GM12891 (cell line): ENCODE data around the gene CLTC.

ENCODE experiments used
- PAX5 ChIP-seq: IDR thresholded peaks from 2 replicates; pipeline ENCODE4 v1.6.1; 2011; ENCODE audit warnings: low read length, moderate library complexity, mild to moderate bottlenecking; ENCODE audit not compliant: insufficient read depth, severe bottlenecking
- POLR2A ChIP-seq: IDR thresholded peaks from 2 replicates; pipeline ENCODE4 v1.6.1; 2011; ENCODE audit warnings: low read depth, low read length, control low read depth
- POLR2AphosphoS5 ChIP-seq: IDR thresholded peaks from 2 replicates; pipeline ENCODE4 v1.6.1; 2011; ENCODE audit warnings: low read depth, low read length, control low read depth
- POU2F2 ChIP-seq: IDR thresholded peaks from 2 replicates; pipeline ENCODE4 v1.6.1; 2011; ENCODE audit warnings: low read depth, mild to moderate bottlenecking, control low read depth, low read length, moderate library complexity
- SPI1 ChIP-seq: IDR thresholded peaks from 2 replicates; pipeline ENCODE4 v1.6.1; 2011; ENCODE audit warnings: low read depth, low read length, control low read depth
- TAF1 ChIP-seq: IDR thresholded peaks from 2 replicates; pipeline ENCODE4 v1.6.1; 2011; ENCODE audit warnings: low read depth, low read length, control low read depth

- TF ChIP-seq PAX5 (no peak), POLR2A (no peak), TAF1 (no peak), POLR2AphosphoS5 (no peak), SPI1 (no peak), POU2F2 (no peak)
Measured at GRCh38 chr17:59650642-59651041, 30.9 kb downstream of the CLTC start.
